DMS 273 (cell line): ENCODE data around the gene SCCPDH.

ENCODE experiments used
- DNase-seq: peaks from one replicate; lab custom pipeline; 2025; ENCODE audit not compliant: unreplicated experiment; lab: John Stamatoyannopoulos, UW

Gene SCCPDH

DNA sequence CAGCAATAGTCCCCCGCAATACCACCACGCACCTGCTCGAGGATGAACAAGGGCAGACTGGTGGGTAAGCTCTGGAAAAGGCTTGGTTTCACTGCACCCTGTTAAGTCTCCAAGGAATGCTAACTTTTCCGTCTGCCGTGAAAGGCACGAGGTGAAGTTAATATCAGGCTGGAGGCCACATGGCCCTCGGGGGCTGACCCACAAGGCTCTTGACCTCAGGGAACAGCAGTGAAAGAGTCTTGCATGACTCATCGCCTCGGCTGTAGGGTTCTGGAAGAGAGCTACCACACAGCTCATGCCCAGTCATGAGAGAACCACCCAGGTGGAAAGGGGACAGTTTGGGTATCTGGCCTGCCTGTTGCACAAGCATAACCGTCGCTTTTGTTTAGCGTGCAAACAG is 24.7 kb downstream of the SCCPDH start:
- DNase-seq = no peak

DNA sequence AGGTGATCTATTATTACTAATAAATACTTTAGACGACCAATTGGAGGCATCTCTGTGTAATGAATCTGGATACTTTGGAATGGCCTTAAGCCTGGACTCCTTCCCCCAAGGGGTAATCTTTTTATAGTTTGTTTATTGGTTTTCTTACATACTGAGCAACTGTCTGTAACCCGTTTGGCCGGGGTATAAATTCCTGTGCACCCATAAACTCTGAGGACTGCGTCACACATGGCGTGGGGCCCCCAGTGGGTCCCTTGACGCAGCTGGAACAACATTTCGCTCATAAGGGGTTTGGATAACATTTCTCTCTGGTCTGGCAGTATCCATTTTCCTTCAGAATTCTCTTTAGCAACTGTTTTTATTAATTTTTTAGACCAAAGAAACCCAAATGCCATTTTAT is 26.5 kb downstream of the SCCPDH start:
- no peak for DNase-seq

DNA sequence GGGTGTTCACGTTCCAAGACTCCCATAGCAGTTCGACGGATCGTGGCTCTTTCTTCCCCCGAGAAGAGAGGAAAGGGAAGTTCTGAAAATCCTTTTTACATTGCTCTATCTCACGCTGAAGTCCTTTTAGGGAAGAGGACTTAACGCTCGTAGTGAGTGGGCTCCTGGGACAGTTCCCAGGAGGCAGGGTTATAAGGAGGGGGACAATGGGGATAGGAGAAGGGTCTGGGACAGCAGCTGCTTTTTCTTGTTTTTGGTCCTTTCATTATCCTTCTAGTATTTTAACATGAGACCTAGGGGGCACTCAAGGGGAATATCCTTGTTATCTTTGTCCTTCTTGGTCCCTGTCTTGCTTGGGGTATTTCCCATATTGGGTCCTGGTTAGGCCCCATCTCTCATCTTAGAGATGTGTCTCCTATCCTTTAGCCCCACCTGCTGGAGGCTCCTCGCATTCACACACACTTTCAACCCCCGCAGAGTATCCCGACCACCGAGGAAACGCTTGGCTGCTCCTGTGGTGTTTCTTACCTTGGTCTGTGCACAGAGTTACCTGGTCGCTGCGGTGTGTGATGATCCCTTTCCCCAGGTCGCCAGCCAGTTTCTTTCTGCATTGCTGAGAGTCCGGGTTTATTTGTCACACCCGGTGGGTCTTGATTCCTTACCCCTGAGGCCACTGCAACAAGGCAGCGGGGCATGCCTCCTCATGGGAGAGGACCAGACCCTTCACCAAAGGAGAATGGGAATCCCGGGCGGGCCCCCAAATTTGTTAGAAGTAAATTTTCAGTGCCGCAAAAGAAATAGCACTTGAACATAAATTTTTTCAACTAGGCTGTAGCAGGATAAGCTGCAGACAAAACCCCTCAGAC is 29.7 kb downstream of the SCCPDH start:
- DNase-seq = peak; percentile 80

DNA sequence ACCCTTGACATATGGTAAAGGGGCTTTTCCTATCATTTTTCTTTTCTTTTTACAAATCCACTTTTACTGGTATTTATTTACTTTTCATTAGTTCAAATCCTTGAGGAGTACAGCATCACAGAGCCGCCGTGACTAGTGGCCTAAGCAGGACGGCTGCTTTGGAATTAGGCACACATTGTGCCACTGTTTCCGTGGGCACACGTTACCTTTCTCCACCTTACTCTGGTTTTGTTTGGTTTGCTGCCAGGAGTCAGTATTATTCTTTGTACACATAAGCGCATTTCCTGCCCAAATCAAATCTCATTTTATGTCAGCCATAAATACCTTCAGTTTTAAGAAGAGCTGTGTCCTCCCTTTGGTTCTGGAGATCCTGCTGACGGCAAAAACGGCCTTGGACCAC is 31.2 kb downstream of the SCCPDH start:
- no peak for DNase-seq

DNA sequence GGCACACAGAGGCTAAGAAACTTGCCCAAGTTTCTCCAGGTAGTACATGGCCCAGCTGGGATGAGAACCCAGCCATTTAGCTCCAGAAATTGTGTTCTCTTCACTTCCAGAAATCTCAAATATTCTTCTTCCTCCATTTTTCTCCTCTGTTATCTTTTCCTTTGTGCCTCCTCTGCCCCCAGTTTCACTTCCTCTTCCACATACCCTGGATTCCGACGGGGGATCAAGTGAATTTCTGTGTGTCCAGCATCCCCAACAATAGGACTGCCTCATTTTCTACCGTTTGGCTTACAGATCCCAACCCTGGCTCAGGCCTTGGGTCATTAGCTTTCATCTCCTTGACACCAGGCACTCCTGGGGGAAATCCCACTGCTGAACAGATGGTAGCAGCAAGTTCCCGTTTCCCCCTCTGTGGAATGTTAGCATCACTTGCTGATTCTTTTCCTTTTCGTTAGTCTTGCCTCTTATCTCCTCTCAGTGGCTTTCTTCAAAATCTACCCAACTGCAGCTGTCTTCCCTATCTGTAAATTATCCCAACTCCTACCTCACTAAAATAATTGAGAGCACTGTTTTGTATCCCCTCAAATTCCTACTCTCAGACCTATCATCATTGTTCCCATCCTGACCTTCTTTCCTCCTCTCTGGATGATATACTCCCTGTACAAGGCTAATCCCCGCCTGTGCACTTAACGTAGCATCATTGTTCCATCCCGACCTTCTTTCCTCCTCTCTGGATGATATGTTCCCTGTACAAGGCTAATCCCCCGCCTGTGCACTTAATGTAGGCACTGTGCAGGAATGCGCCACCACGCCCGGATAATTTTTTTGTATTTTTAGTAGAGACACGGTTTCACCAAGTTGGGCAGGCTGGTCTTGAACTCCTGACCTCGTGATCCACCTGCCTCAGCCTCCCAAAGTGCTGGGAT is 36.5 kb downstream of the SCCPDH start:
- peak; percentile 21 for DNase-seq

DNA sequence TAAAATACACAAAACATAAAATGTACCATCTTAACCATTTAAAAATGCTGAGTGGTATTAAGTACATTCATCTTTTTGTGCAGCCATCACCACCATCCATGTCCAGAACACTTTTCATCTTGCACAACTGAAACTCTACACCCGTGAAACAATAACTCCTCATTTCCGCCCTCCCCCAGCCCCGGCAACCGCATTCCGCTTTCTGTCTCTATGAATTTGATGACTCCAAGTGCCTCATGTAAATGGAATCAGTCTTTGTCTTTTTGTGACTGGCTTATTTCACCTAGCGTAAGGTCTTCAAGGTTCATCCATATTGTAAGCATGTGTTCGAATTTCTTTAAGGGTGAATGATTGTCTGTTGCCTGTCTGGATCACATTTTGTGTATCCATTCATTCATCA is 37.2 kb downstream of the SCCPDH start:
- DNase-seq = no peak

DNA sequence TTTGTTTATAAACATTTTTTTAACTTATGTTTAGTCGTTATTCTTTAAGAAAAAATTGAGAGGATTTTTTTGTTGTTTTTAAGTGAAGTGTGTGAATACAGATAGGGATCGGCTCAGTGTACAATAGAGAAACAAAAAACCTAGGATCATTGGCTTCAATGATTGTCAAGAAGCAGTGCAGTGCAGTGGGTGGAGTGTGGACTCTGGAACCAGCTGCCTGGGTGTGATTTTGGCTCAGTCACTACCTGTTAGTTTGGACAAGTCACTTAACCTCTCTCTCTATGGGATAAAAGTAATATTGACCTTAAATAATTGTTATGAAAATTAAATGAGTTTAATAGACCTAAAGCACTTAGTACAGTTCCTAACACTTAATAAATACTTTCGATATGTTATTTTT is 41.3 kb downstream of the SCCPDH start:
- DNase-seq = no peak

DNA sequence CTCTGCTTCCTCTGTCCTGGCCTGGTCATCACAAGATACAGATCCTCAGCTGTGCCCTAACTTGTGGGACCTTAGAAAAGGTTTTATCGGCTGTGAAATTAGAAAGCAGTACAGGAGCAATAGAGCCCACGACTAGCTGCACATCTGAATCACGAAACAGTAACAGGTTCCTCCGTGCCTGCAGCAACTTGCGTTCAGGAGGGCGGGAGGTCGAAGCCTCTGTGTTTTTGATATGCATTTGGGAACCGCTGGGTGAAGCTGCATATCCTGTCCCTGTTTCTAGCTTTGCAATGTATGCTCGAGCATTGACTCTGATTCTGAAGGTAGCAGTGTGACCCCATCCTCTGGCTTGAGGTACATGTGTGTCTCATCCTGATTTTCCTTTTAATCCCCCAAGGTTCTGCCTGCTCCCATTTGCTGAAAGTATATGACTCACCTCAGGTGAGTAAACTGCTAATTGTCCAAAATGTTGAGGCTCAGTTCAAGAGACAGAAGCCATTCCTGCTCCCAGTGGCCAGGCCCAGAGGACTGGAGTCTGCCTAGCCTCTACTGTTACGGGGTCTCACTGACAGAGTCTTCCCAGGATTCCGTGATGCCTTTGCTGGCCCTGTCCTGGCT is 44.3 kb downstream of the SCCPDH start:
- no peak for DNase-seq

DNA sequence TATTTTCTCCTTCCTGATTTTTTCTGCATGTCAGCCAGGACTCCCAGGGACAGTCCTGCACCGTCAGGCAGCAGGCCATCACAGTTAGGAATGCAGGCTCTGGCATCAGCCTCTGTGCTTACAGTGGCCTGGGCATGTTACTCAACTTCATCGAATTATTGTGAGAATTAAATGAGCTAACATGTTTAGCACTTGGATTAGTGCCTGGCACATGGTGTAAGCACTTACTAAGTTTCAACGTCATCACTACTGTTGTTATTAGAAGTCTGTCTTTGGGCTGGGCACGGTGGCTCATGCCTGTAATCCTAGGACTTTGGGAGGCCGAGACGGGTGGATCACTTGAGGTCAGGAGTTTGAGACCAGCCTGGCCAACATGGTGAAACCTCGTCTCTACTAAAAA is 45.1 kb downstream of the SCCPDH start:
- no peak for DNase-seq

DNA sequence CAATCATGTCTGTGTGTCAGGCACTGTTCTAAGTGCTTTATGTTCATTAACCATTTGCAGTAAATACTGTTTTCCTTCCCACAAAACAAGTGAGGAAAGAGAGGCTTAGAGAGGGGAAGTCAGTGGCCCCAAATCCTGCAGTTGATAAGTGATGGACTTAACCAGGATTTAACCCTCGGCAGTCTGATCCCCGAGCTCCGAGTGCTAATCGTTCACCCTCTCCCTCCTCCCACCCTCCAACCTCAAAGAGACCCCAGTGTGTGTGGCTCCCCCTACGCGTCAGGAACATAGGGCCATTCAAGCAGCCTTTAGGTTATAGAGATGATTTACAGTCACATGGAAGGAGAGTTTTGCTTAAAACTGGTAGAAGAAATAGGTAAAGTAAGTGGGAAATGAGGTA is 47.2 kb downstream of the SCCPDH start:
- no peak for DNase-seq

DNA sequence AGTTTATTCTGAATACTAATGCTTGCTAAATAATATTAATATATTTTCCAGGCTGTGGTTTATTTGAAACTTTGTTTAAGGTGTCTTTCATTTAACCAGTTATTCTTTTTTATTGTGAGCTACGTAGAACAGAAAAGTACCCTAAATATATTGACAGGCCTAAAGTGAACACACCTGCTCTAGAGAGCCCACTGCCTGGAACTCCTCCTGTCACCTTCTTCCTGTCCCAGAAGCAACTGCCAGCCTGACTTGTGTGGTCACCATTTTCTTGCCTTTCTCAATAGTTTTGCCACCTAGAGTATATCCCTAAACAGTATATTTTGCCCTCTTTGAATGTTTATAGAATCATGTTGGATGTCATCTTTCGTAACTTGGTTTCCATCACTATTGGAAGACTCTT is 48.5 kb downstream of the SCCPDH start:
- DNase-seq = no peak

DNA sequence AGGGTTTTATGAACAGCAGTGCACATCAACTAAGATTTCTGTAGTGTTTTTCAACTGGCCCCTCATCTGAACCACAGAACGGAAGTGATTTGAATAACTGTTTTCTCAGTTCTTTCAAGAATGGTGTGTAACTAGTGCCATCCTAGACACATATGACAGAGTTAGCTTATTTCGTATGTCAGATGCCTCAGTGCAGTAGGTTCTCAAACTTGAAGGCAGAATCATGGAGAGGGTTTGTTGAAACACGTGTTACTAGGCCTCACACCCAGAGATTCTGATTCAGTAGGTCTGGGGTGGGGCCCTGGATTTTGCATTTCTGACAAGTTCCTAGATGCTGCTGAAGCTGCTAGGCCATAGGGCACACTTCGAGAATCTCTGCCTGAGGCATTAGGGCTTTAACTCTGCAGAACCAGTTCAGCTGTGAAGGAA is 49.0 kb downstream of the SCCPDH start:
- DNase-seq = no peak

DNA sequence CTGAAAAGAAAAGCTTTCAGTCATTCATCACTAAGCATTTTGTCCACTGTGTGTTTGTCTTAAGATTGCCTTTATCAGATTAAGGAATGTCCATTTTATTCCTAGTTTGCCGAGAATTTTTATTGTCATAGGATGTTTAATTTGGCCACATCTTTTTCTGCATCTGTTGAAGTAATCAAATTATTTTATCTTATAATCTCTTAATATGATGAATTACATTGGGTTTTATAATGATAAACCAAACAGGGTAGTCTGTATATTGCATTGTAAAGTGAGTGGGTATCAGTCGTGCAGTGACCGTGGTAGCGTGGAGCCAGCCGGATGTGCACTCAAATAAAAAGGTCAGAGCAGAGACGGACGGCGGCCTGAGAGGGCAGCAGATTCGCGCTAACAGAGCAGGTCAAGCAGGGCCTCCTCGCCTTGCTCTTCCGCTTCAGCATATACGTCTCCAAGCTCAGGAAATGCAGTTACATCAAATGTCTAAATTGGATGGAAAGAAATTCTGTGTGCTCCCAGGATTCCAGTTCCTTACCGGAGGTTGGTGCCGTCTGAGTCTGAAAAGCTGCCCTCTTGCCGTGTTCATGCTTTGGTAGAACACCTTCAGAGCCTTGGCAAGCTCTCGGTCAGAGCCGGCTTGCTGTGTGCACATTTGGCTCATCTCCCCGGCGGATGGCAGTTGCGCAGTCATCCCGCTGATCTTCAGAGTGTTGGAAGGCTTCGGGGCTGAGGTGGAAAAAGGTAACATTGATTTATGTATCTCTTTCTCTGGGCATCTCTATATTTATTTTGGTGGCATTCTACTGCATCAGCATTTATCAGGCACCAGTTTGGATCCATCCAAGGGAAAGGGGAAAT is 51.5 kb downstream of the SCCPDH start:
- no peak for DNase-seq

DNA sequence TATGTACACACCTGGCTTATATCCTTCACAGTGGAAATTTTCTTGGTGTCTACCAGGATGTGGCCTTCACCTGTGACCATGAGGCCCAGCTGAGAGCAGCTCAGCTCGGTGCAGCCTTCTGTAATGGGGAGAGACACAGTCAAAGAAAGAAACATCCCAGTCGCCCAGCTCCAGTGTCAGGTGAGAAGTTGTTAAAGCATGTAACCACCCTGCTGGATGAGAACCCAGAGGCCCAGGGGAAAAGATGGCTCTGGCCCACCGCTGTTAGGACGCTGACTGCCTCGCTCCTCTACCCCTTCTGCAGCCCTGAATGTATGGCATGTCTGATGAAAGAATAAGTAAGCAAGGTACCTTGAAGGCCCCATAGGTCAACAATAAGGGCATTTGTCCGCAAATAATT is 52.7 kb downstream of the SCCPDH start:
- DNase-seq = no peak

DNA sequence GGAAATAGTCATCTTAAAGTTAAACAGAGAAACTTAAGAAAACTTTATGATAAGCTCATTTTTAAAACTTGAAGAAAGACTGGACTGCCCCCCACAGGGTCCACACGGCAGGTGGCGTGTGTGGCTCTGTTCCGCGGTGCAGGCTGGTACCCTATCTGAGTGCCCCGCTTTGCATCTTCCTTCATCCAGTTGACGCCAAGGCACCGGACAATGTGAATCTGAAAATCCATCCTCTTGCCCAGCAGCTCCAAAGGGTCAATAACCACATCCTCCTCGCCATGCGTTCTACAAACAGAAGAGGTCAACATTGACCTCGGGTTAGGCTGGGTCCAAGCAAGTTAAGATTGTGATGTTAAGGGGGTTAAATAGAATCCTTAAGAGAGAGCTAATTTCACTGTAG is 54.5 kb downstream of the SCCPDH start:
- DNase-seq = no peak

DNA sequence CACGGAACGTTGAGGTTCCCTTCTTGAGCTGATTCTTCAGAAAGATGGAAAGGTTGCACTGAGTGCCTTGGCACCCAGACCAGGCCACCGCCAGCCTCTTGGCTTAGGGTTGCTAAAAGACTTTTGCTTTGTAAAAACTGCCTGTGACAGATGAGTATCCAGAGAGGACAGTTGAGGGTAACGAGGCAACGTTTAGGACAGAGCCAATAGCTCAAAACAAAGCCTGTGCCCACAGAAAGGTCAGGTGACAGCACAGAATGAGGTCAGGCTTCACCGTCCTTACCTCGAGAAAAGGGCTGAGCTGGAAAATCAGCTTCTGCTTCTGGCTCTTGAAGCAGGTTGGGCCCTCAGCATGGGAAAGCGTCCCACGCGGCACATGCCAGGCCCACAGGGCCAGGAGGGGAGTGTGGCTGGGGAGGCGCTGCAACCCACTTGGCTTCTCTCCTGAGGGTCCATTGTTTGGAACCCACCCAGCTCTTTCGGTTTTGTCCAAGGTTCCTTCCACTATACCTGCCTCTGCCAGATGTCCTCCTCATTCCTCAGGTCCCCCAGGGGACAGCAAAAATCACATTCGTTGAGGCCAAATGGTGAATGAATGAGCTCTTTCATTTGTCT is 55.5 kb downstream of the SCCPDH start:
- DNase-seq = no peak

DNA sequence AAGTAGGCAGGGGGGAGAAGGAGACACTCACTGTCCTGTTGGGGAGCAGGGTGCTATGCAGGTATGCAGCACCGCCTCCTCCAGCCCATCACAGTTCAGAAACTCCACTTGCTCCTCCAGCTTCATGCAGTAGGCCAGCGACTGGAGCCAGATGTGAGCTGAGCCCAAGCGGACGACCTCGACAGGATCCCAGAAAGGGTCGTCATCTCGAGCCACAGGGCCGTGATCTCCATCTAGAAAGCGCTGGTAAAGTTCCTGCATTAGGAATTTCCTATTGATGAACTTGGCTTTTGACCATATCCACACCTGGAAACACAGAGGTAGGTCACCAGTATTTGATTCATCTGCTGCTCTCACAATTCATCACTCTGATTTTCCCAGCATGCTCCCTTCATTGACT is 56.1 kb downstream of the SCCPDH start:
- DNase-seq = no peak

DNA sequence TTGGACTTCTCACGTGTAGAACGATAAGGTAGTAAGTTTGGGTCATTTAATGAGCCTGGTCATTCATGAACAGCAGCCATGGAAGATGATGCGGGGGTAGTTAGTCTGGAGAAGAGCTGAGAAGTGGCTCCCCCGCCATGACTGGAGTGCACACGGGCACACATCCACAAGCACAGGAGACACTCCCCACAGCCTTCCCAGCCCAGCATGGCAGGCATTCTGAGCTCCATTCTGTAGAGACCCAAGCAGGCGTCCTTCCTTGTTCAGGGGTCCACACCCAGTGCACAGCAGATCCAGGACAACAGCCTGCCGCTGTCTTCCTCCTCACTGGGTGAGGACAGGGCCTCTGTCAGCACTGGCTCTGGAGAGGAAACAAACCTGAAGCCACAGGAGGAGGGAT is 57.0 kb downstream of the SCCPDH start:
- DNase-seq = no peak

DNA sequence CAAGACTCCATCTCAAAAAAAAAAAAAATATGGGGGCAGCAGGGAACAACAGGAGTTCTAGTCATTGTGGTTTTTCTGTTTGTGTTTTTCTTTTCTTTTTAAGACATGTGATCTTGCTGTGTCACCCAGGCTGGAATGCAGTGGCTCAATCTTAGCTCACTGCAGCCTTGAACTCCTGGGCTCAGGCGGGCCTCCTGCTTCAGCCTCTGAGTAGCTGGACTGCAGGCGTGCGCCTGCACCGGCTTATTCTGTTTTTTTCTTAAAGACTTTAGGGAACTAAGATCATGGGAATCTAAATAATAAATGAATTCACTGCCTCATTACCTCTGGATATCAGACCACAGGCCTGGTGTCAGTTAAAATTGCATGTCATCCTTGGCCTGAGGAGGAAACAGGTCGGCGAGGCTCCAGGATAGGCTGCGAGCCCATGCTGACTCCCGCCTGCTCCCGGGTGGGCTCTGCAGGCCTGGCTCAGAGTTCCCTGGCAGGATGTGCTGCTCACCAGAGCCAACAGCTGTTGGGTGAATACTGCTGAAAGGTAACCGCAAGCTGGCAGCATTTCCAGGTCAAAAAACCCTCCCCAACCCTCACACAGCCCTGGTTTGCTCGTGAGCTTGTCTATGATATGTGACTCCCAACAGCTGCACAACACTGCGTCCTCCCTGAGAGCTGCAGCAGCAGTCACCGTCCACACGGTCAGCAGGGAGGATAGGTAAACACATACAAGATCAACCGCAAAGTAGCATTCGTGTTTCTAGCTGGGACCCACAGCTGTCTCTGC is 58.1 kb downstream of the SCCPDH start:
- DNase-seq = peak; percentile 96
